Stimulated activated CD4-positive, alpha-beta T cell treated with anti-CD3 and anti-CD28 coated beads, Interleukin-1b, Interleukin-23, amount 100 ng/mL, for 48 hours (primary cell): ENCODE measurements around the gene PAPPA.

Experiments used
- DNase-seq: peaks from one replicate; pipeline ENCODE4 v3.0.0-alpha.2; 2020

Gene PAPPA

GRCh38 chr9:116182876-116183275, 29.3 kb downstream of the PAPPA start:
- no peak for DNase-seq

- no peak for DNase-seq
Measured at GRCh38 chr9:116187570-116188170, 34.1 kb downstream of the PAPPA start.

GRCh38 chr9:116189683-116190082, 36.1 kb downstream of the PAPPA start:
- DNase-seq = no peak

- no peak for DNase-seq
Measured at GRCh38 chr9:116190637-116191396, 37.2 kb downstream of the PAPPA start.

GRCh38 chr9:116191576-116192415, 38.2 kb downstream of the PAPPA start:
- DNase-seq = no peak

- no peak for DNase-seq
Measured at GRCh38 chr9:116193636-116194035, 40.0 kb downstream of the PAPPA start.

GRCh38 chr9:116196806-116197205, 43.2 kb downstream of the PAPPA start:
- DNase-seq = no peak

GRCh38 chr9:116198344-116198743, 44.8 kb downstream of the PAPPA start:
- no peak for DNase-seq

- no peak for DNase-seq
Measured at GRCh38 chr9:116202219-116202912, 48.8 kb downstream of the PAPPA start.

- no peak for DNase-seq
Measured at GRCh38 chr9:116204252-116204882, 50.8 kb downstream of the PAPPA start.

GRCh38 chr9:116207371-116208111, 54.0 kb downstream of the PAPPA start:
- DNase-seq = no peak

- DNase-seq = no peak
Measured at GRCh38 chr9:116208417-116209232, 55.0 kb downstream of the PAPPA start.

- no peak for DNase-seq
Measured at GRCh38 chr9:116209414-116210116, 56.0 kb downstream of the PAPPA start.

- no peak for DNase-seq
Measured at GRCh38 chr9:116212986-116213692, 59.5 kb downstream of the PAPPA start.

- DNase-seq = no peak
Measured at GRCh38 chr9:116213693-116214047, 60.1 kb downstream of the PAPPA start.

GRCh38 chr9:116218399-116218798, 64.8 kb downstream of the PAPPA start:
- DNase-seq = no peak

GRCh38 chr9:116219686-116220085, 66.1 kb downstream of the PAPPA start:
- no peak for DNase-seq

GRCh38 chr9:116223926-116224325, 70.3 kb downstream of the PAPPA start:
- no peak for DNase-seq

GRCh38 chr9:116230051-116230632, 76.6 kb downstream of the PAPPA start:
- no peak for DNase-seq
